Measurements from ENCODE around the gene SLC9A9.

DNA sequence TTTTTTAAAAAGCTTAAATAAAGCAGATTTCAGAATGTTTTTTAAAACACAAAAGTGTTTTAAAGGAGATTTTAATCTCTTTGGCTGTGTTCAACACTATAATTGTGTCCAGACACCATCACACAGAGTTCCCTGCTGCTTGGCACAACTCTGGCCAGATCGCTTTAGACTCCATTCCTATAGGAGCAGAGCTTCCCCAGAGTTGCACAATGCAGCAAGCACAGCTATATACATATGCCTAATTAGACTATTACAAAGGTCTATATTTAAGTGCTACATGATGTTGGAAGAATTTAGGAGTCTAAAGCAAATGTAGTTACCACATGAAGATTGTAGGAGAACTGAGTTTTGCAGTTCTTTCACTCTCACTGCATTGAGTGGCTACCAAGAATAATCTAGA is 11.2 kb downstream of the SLC9A9 start:
- TF ChIP-seq RARB (CRISPR knock-in tag; IDR thresholded peaks at IDR 0.05) (no peak), ZC3H10 (CRISPR knock-in tag; IDR thresholded peaks at IDR 0.05) (no peak), ZNF70 (CRISPR knock-in tag; IDR thresholded peaks at IDR 0.05) (no peak), CSDC2 (CRISPR knock-in tag; IDR thresholded peaks at IDR 0.05) (no peak), ARNTL (CRISPR knock-in tag; IDR thresholded peaks at IDR 0.05; ENCODE audit: borderline replicate concordance, low read depth) (no peak), SNAI2 (CRISPR knock-in tag; IDR thresholded peaks at IDR 0.05) (no peak), ZFP3 (CRISPR knock-in tag; IDR thresholded peaks at IDR 0.05) (no peak), TCF4 (CRISPR knock-in tag; IDR thresholded peaks at IDR 0.05; ENCODE audit: borderline replicate concordance) (no peak), TOX (CRISPR knock-in tag; IDR thresholded peaks at IDR 0.05; ENCODE audit: borderline replicate concordance) (no peak), ESRRG (CRISPR knock-in tag; IDR thresholded peaks at IDR 0.05) (no peak)
- TF ChIP-seq, protein P1, sequence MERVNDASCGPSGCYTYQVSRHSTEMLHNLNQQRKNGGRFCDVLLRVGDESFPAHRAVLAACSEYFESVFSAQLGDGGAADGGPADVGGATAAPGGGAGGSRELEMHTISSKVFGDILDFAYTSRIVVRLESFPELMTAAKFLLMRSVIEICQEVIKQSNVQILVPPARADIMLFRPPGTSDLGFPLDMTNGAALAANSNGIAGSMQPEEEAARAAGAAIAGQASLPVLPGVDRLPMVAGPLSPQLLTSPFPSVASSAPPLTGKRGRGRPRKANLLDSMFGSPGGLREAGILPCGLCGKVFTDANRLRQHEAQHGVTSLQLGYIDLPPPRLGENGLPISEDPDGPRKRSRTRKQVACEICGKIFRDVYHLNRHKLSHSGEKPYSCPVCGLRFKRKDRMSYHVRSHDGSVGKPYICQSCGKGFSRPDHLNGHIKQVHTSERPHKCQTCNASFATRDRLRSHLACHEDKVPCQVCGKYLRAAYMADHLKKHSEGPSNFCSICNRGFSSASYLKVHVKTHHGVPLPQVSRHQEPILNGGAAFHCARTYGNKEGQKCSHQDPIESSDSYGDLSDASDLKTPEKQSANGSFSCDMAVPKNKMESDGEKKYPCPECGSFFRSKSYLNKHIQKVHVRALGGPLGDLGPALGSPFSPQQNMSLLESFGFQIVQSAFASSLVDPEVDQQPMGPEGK (CRISPR knock-in tag; IDR thresholded peaks at IDR 0.05; ENCODE audit: borderline replicate concordance), result no peak
- TF ChIP-seq, protein P2, sequence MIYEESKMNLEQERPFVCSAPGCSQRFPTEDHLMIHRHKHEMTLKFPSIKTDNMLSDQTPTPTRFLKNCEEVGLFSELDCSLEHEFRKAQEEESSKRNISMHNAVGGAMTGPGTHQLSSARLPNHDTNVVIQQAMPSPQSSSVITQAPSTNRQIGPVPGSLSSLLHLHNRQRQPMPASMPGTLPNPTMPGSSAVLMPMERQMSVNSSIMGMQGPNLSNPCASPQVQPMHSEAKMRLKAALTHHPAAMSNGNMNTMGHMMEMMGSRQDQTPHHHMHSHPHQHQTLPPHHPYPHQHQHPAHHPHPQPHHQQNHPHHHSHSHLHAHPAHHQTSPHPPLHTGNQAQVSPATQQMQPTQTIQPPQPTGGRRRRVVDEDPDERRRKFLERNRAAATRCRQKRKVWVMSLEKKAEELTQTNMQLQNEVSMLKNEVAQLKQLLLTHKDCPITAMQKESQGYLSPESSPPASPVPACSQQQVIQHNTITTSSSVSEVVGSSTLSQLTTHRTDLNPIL (CRISPR knock-in tag; IDR thresholded peaks at IDR 0.05; ENCODE audit: low read depth), result no peak
- TF ChIP-seq, protein P3, sequence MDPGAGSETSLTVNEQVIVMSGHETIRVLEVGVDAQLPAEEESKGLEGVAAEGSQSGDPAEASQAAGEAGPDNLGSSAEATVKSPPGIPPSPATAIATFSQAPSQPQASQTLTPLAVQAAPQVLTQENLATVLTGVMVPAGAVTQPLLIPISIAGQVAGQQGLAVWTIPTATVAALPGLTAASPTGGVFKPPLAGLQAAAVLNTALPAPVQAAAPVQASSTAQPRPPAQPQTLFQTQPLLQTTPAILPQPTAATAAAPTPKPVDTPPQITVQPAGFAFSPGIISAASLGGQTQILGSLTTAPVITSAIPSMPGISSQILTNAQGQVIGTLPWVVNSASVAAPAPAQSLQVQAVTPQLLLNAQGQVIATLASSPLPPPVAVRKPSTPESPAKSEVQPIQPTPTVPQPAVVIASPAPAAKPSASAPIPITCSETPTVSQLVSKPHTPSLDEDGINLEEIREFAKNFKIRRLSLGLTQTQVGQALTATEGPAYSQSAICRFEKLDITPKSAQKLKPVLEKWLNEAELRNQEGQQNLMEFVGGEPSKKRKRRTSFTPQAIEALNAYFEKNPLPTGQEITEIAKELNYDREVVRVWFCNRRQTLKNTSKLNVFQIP (CRISPR knock-in tag; IDR thresholded peaks at IDR 0.05; ENCODE audit: borderline replicate concordance, low read depth), result no peak
